GM13976 (cell line): ENCODE results near the gene KCNMB2.

Experiments
- DNase-seq: peaks from one replicate; pipeline ENCODE4 v3.0.0; 2012; ENCODE audit warnings: low spot score
- CTCF ChIP-seq: IDR thresholded peaks from 2 replicates; pipeline ENCODE4 v1.5.1; 2012; ENCODE audit warnings: borderline replicate concordance, mild to moderate bottlenecking; ENCODE audit not compliant: insufficient read depth; ENCODE audit errors: extremely low read depth, missing control alignments, control extremely low read depth
- in situ Hi-C: fragments of 300-500 bp; cut with MboI; formaldehyde crosslinking; loops from one replicate; pipeline ENCODE4 v1.12.0; 2022; ENCODE audit warnings: low sequenced_read_pairs, mixed read lengths, inconsistent platforms; ENCODE audit not compliant: unreplicated experiment

KCNMB2 gene

GRCh38 chr3:178875157-178875556, 338.9 kb downstream of the KCNMB2 start:
- in situ Hi-C loops: no loop called here
- no peak for DNase-seq
- no peak for TF ChIP-seq CTCF

- TF ChIP-seq CTCF: no peak
- in situ Hi-C loops: no loop called here
- no peak for DNase-seq
Measured at GRCh38 chr3:178875836-178876235, 339.6 kb downstream of the KCNMB2 start.

- in situ Hi-C loops: no loop called here
- no peak for TF ChIP-seq CTCF
- no peak for DNase-seq
Measured at GRCh38 chr3:178880274-178880673, 344.0 kb downstream of the KCNMB2 start.
